Sigmoid colon (tissue), 7 donors: Measurements from ENCODE around the gene HLA-DQB1. TPM values are rescaled to one million over a fixed set of nuclear protein-coding genes. Genes with fewer than 3 reads are reported as not detected.
"Not testable (repeated sequence)": the region's sequence is repeated elsewhere in the genome, so short reads cannot be mapped to it uniquely, and the experiment has no call there.

Experiments
- DNase-seq: peaks from one replicate; pipeline ENCODE4 v3.0.0-alpha.2; 2019
- H3K27ac ChIP-seq, 4 donors: fragments of 200-600 bp; sonication (generic); one replicate each; pipeline ENCODE4 v1.5.1; 2016 to 2019; ENCODE audit warnings: mild to moderate bottlenecking in 1 of 4
- H3K27me3 ChIP-seq, 3 donors: fragments of 200-600 bp; sonication (generic); one replicate each; pipeline ENCODE4 v1.5.1; 2019; ENCODE audit warnings: mild to moderate bottlenecking in 1 of 3
- H3K36me3 ChIP-seq, 4 donors: fragments of 200-600 bp; sonication (generic); one replicate each; pipeline ENCODE4 v1.5.1; 2016 to 2019
- H3K4me1 ChIP-seq, 4 donors: fragments of 200-600 bp; sonication (generic); one replicate each; pipeline ENCODE4 v1.5.1; 2017 to 2019
- H3K4me3 ChIP-seq, 4 donors: fragments of 200-600 bp; sonication (generic); one replicate each; pipeline ENCODE4 v1.5.1; 2017 to 2019; ENCODE audit warnings: mild to moderate bottlenecking in 2 of 4, moderate library complexity in 1 of 4
- H3K9me3 ChIP-seq, 4 donors: fragments of 200-600 bp in 3 of 4; sonication (generic) in 3 of 4; one replicate each; pipeline versions ENCODE4 v1.5.1 to v1.6.1; 2013 to 2019
- EP300 ChIP-seq, 4 donors: sonication (generic); formaldehyde crosslinking; IDR thresholded peaks; one replicate each; pipeline ENCODE4 v1.6.1; 2017; ENCODE audit warnings: antibody characterized with exemption in 4 of 4
- POLR2A ChIP-seq, 2 donors: fragments of 450-650 bp; IDR thresholded peaks; one replicate each; pipeline ENCODE4 v1.6.1; 2016; ENCODE audit warnings: antibody characterized with exemption in 2 of 2, mild to moderate bottlenecking in 2 of 2, moderate library complexity in 2 of 2
- POLR2AphosphoS5 ChIP-seq, 4 donors: sonication (generic); formaldehyde crosslinking; IDR thresholded peaks; one replicate each; pipeline ENCODE4 v1.6.1; 2017; ENCODE audit warnings: antibody characterized with exemption in 4 of 4
- WGBS, 2 donors: extraction: QIAGEN DNeasy Blood & Tissue Kit; methylation state at CpG; one replicate each; pipeline ENCODE4 v1.1.7; 2013; 5-methylcytosine and 5-hydroxymethylcytosine counted together
- intact Hi-C: fragments of 100-400 bp; cut with DNase I; formaldehyde crosslinking; loops from one replicate; pipeline ENCODE4 v1.15.1; 2023
- polyA plus RNA-seq, 3 donors: library from polyadenylated mRNA; stranded (reverse); fragments of 200-250 nt; gene quantifications; one replicate each; pipeline ENCODE4 v1.2.3, GENCODE V29; 2013
- total RNA-seq, 4 donors: library from RNA; depleted of rRNA; stranded (reverse); fragments of >200 nt; gene quantifications; one replicate each; pipeline ENCODE4 v1.1.0, GENCODE V29; 2016
- TF ChIP-seq, protein P1 (sequence below), 4 experiments: fragments of 450-650 bp in 3 of 4; fragments of 200-600 bp in 1 of 4; IDR thresholded peaks; one replicate each; pipeline ENCODE4 v1.5.1; 2016 to 2019; ENCODE audit warnings: antibody characterized with exemption in 4 of 4, mild to moderate bottlenecking in 3 of 4, moderate library complexity in 2 of 4
- donor health status: healthy with polysubstance abuse.
- donor health status: Bipolar disorder and iron deficiency.
- donor health status: healthy.

HLA-DQB1 gene
- total and polyA plus RNA-seq, 7 donors: under 0.01 to 182 (median 3.5) TPM

DNA sequence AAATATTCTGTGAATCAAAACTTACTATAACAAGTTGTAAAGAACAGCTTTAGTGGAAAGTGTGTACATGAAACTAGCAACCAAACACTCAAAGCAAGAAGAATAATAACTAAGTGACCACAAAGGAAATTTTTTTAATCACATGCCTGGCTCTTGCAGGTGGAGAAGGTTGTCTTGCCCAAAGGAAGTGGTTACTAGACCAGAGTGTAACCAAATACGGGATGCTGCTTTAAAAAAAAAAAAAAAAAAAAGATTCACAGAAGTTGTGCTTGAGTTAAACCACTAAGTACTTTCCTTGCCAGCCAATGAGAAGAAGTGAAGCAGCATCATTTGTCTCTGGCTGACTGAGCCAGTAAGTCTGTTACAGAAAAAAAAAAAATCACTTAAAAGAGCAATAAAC is 19.1 kb upstream of the HLA-DQB1 start:
- Histone ChIP-seq H3K36me3 (no peaks in the 10 kb centered on the region), H3K9me3 (no peaks in the 10 kb centered on the region), H3K27ac (no peak overlapping the region), H3K4me1 (no peaks in the 10 kb centered on the region), H3K4me3 (no peak overlapping the region), H3K27me3 (peaks cover 0 to 6% (median 4%) of the 10 kb centered on the region in 3 donors)
- 13 to 36% methylated on average over 1 of the region's 1 CpG for WGBS, 2 donors
- TF ChIP-seq EP300 (IDR thresholded peaks at IDR 0.05) (no peak), POLR2A (IDR thresholded peaks at IDR 0.05) (no peak), POLR2AphosphoS5 (IDR thresholded peaks at IDR 0.05) (no peak)
- TF ChIP-seq, protein P1, sequence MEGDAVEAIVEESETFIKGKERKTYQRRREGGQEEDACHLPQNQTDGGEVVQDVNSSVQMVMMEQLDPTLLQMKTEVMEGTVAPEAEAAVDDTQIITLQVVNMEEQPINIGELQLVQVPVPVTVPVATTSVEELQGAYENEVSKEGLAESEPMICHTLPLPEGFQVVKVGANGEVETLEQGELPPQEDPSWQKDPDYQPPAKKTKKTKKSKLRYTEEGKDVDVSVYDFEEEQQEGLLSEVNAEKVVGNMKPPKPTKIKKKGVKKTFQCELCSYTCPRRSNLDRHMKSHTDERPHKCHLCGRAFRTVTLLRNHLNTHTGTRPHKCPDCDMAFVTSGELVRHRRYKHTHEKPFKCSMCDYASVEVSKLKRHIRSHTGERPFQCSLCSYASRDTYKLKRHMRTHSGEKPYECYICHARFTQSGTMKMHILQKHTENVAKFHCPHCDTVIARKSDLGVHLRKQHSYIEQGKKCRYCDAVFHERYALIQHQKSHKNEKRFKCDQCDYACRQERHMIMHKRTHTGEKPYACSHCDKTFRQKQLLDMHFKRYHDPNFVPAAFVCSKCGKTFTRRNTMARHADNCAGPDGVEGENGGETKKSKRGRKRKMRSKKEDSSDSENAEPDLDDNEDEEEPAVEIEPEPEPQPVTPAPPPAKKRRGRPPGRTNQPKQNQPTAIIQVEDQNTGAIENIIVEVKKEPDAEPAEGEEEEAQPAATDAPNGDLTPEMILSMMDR (IDR thresholded peaks at IDR 0.05): no peak
- intact Hi-C loops: no loop called here
- no peak for DNase-seq

GRCh38 chr6:32684246-32684645 is 17.8 kb upstream of the HLA-DQB1 start:
- Histone ChIP-seq H3K36me3 (no peaks in the 10 kb centered on the region), H3K4me3 (no peak overlapping the region), H3K27me3 (peaks cover 0 to 6% (median 4%) of the 10 kb centered on the region in 3 donors), H3K27ac (no peak overlapping the region), H3K9me3 (no peaks in the 10 kb centered on the region), H3K4me1 (no peaks in the 10 kb centered on the region)
- intact Hi-C loops: no loop called here
- TF ChIP-seq POLR2AphosphoS5 (IDR thresholded peaks at IDR 0.05) (no peak), POLR2A (IDR thresholded peaks at IDR 0.05) (no peak), EP300 (IDR thresholded peaks at IDR 0.05) (no peak)
- TF ChIP-seq, protein P1 (IDR thresholded peaks at IDR 0.05): no peak
- DNase-seq: no peak
- WGBS, 2 donors: 88% methylated on average over 3 of the region's 3 CpGs

DNA sequence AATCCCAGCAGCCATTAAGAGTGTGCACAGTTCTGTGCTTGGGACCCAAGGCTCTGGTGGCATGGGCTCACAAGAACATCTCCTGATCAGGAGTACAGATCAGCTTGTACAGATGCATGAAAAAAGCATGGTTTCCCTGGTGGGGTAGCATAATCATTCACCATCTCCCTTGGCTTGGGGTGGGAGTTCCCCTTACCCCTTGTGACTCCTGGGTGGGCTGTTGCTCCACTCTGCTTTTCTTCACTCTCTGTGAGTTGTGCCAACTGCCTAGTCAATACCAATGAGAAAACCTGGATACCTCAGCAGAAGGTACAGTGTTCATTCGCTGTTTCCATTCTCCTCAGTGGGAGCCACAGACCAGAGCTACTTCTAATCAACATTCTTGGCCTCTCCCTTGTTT is 13.6 kb upstream of the HLA-DQB1 start:
- TF ChIP-seq POLR2AphosphoS5 (IDR thresholded peaks at IDR 0.05) (no peak), POLR2A (IDR thresholded peaks at IDR 0.05) (no peak), EP300 (IDR thresholded peaks at IDR 0.05) (no peak)
- TF ChIP-seq, protein P1 (IDR thresholded peaks at IDR 0.05): no peak
- no peak for DNase-seq
- Histone ChIP-seq H3K36me3 (no peaks in the 10 kb centered on the region), H3K27me3 (peaks cover 0 to 2% (median 0%) of the 10 kb centered on the region in 3 donors), H3K27ac (no peak overlapping the region), H3K4me1 (no peaks in the 10 kb centered on the region), H3K4me3 (no peak overlapping the region), H3K9me3 (peaks cover 0 to 4% (median 0%) of the 10 kb centered on the region in 4 donors)
- intact Hi-C loops: no loop called here
- 90 to 97% methylated on average over 1 of the region's 1 CpG for WGBS, 2 donors

DNA sequence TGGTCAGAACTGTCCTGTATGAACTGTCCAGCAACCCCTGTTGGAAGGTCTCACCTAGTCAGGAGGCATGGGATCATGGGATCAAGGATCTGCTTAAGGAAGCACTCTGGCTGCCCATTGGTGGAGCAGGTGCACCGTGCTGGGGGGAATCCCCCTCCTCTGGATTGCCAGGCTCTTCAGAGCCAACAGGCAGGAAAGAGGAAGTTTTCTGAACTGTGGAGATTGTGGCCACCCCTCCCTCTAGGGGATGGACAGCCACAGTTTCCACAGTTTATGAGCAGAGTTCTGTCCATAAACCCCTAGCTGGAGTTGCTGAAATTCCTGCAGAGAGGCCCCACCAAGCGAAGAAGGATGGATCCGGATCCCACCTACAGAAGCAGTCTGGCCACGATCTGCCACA is 13.0 kb upstream of the HLA-DQB1 start:
- Histone ChIP-seq H3K9me3 (peaks cover 0 to 4% (median 0%) of the 10 kb centered on the region in 4 donors), H3K27ac (no peak overlapping the region), H3K4me3 (no peak overlapping the region), H3K27me3 (no peaks in the 10 kb centered on the region), H3K4me1 (no peaks in the 10 kb centered on the region), H3K36me3 (no peaks in the 10 kb centered on the region)
- 66 to 77% methylated on average over 4 of the region's 4 CpGs for WGBS, 2 donors
- no peak for DNase-seq
- intact Hi-C loops: no loop called here
- TF ChIP-seq, protein P1 (IDR thresholded peaks at IDR 0.05): no peak
- TF ChIP-seq POLR2A (IDR thresholded peaks at IDR 0.05) (no peak), POLR2AphosphoS5 (IDR thresholded peaks at IDR 0.05) (no peak), EP300 (IDR thresholded peaks at IDR 0.05) (no peak)

DNA sequence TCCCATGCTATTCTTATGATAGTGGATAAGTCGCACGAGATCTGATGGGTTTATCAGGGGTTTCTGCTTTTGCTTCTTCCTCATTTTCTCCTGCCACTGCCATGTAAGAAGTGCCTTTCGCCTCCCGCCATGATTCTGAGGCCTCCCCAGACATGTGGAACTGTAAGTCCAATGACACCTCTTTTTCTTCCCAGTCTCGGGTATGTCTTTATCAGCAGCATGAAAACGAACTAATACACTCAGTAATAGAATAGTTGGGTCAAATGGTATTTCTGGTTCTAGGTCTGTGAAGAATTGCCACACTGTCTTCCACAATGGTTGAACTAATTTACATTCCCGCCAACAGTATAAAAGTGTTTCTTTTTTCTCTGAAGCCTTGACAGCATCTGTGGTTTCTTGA is 7.7 kb upstream of the HLA-DQB1 start:
- H3K36me3 ChIP-seq, H3K27ac ChIP-seq, H3K4me3 ChIP-seq, H3K4me1 ChIP-seq, intact Hi-C loops, H3K9me3 ChIP-seq, H3K27me3 ChIP-seq, DNase-seq: not testable (repeated sequence)
- WGBS, 2 donors: 89 to 92% methylated on average over 7 of the region's 7 CpGs

DNA sequence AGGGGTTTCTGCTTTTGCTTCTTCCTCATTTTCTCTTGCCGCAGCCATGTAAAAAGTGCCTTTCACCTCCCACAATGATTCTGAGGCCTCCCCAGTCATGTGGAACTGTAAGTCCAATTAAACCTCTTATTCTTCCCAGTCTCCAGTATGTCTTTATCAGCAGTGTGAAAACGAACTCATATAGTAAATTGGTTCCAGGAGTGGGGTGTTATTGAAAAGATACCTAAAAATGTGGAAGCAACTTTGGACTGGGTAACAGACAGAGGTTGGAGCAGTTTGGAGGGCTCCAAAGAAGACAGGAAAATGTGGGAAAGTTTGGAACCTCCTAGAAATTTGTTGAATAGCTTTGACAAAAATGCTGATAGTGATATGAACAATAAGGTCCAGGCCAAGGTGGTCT is 5.5 kb upstream of the HLA-DQB1 start:
- H3K27me3 ChIP-seq, H3K4me3 ChIP-seq, H3K36me3 ChIP-seq, H3K4me1 ChIP-seq, intact Hi-C loops, H3K27ac ChIP-seq, DNase-seq, H3K9me3 ChIP-seq: not testable (repeated sequence)
- 73% methylated on average over 2 of the region's 2 CpGs for WGBS, 2 donors
